ENCODE results near the gene LRP1B. TPM values are rescaled to one million over a fixed set of nuclear protein-coding genes. Genes with fewer than 3 reads are reported as not detected.

The LRP1B gene
- total RNA-seq, 4 donors from 2014 or later: 0.42 to 0.71 (median 0.65) TPM

DNA sequence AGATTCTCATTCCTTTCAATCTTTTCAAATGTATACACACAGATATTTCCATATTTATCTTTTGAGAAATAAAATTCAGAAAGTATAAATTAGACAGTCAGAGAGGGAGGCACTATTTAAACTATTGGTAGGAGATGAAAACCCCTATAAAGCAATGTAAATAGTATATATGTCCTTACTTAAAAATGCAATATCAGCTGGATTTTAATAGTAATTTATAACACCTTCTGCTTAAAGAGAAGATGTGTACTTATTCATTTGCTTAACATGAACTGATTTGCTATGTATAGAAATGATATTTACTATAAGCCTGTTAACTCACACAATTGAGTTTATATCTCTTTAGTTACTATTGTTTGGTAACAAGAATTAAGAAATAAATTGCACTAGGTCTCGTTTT, 163.3 kb downstream of the LRP1B start:
- no peak for DNase-seq (ENCODE audit: extremely low spot score)
- no peaks in the 10 kb centered on the region for H3K27me3 ChIP-seq
- no peak overlapping the region for H3K4me3 ChIP-seq
- no peaks in the 10 kb centered on the region for H3K36me3 ChIP-seq
- intact Hi-C loops (cut with DNase I): no loop called here
- H3K9me3 ChIP-seq: no peaks in the 10 kb centered on the region
- H3K27ac ChIP-seq (replicated peaks in 1 of 4): no peak overlapping the region
- TF ChIP-seq, protein P1, sequence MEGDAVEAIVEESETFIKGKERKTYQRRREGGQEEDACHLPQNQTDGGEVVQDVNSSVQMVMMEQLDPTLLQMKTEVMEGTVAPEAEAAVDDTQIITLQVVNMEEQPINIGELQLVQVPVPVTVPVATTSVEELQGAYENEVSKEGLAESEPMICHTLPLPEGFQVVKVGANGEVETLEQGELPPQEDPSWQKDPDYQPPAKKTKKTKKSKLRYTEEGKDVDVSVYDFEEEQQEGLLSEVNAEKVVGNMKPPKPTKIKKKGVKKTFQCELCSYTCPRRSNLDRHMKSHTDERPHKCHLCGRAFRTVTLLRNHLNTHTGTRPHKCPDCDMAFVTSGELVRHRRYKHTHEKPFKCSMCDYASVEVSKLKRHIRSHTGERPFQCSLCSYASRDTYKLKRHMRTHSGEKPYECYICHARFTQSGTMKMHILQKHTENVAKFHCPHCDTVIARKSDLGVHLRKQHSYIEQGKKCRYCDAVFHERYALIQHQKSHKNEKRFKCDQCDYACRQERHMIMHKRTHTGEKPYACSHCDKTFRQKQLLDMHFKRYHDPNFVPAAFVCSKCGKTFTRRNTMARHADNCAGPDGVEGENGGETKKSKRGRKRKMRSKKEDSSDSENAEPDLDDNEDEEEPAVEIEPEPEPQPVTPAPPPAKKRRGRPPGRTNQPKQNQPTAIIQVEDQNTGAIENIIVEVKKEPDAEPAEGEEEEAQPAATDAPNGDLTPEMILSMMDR (IDR thresholded peaks at IDR 0.05): no peak
- TF ChIP-seq EP300 (IDR thresholded peaks at IDR 0.05) (no peak), POLR2A (IDR thresholded peaks at IDR 0.05; ENCODE audit: low read depth) (no peak), POLR2AphosphoS5 (IDR thresholded peaks at IDR 0.05) (no peak)
- H3K4me1 ChIP-seq: no peaks in the 10 kb centered on the region
- 81% methylated on average over 1 of the region's 1 CpG for WGBS

DNA sequence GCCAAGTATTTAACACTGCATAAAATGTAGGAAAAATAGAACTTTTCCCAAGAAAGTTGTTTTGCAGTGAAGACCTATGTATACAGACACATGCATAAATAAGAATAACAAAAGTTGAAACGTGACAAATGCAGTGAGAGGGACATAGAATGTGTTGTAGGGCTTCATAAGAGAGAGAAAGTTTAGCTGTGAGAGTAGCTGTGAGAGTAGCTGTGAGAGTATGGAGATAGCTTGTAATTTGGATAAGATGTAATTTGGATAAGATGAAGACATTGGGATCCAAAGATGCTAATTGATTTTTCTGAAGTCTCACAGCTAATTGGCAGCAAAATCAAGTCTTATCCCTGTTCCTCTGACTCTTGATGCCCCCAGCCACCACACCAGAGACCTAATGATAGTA, 170.9 kb downstream of the LRP1B start:
- H3K36me3 ChIP-seq: no peaks in the 10 kb centered on the region
- intact Hi-C loops (cut with DNase I): no loop called here
- no peaks in the 10 kb centered on the region for H3K27me3 ChIP-seq
- no peak overlapping the region for H3K4me3 ChIP-seq
- no peaks in the 10 kb centered on the region for H3K4me1 ChIP-seq
- no peaks in the 10 kb centered on the region for H3K9me3 ChIP-seq
- TF ChIP-seq, protein P1 (IDR thresholded peaks at IDR 0.05): no peak
- TF ChIP-seq POLR2A (IDR thresholded peaks at IDR 0.05; ENCODE audit: low read depth) (no peak), EP300 (IDR thresholded peaks at IDR 0.05) (no peak), POLR2AphosphoS5 (IDR thresholded peaks at IDR 0.05) (no peak)
- DNase-seq (ENCODE audit: extremely low spot score): no peak
- no peak overlapping the region for H3K27ac ChIP-seq (replicated peaks in 1 of 4)
- WGBS: 50% methylated on average over 1 of the region's 1 CpG

DNA sequence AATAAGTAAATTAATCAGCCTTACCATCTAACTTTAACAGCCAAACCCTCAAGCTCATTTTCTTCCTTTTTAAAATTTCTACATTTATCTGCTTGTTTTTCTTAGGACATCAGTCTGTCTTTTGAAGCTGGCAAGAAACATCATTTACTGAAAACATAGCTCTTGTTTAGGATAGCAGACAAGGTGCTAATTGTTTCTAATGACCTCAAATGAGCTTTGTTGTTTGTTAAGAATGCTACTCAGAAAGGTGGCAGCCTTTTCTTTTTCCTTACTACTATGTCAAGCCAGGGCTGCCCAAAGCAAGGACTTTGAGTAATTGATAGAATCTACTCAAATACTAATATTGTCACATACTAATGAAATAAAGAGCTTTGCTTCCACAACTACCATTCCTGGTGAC, 171.8 kb downstream of the LRP1B start:
- DNase-seq (ENCODE audit: extremely low spot score): no peak
- Histone ChIP-seq H3K27ac (replicated peaks in 1 of 4) (no peak overlapping the region), H3K36me3 (no peaks in the 10 kb centered on the region), H3K4me3 (no peak overlapping the region), H3K4me1 (no peaks in the 10 kb centered on the region), H3K27me3 (no peaks in the 10 kb centered on the region), H3K9me3 (no peaks in the 10 kb centered on the region)
- TF ChIP-seq EP300 (IDR thresholded peaks at IDR 0.05): no peak
- TF ChIP-seq POLR2AphosphoS5 (IDR thresholded peaks at IDR 0.05): no peak
- TF ChIP-seq, protein P1 (IDR thresholded peaks at IDR 0.05): no peak
- TF ChIP-seq POLR2A (IDR thresholded peaks at IDR 0.05; ENCODE audit: low read depth): no peak
- intact Hi-C loops (cut with DNase I): no loop called here

DNA sequence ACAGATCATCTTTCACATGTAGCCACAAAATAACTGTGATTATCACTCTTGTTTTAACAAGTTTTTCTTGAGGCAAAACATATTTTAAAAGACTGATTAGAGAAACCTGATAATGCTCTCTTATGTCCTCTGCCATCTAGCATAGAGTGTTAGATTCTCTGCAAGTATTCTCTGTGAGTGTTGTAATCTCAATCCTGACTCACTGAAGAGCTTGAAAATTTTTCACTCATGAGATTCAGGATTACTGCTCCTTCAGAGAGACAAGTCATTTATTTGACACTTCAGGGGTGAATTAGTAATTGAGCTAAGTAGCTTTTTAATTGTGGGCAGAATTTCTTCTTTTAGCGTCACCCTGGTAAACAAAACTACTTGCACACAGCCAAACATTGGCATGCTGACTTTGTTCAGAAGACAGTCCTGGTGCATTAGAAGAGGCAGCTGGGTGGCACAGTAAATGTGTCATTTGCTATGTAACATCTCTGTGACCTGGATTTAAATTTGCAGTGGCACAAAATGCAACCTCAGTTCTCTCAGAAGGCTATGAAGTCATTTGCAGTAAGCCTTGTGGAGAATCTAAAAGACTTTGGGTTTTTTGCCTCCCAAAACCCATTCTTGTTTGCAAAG, 172.9 kb downstream of the LRP1B start:
- 8% methylated on average over 1 of the region's 1 CpG for WGBS
- Histone ChIP-seq H3K4me1 (no peaks in the 10 kb centered on the region), H3K4me3 (no peak overlapping the region), H3K36me3 (no peaks in the 10 kb centered on the region), H3K9me3 (no peaks in the 10 kb centered on the region), H3K27ac (replicated peaks in 1 of 4) (no peak overlapping the region), H3K27me3 (no peaks in the 10 kb centered on the region)
- TF ChIP-seq POLR2AphosphoS5 (IDR thresholded peaks at IDR 0.05) (no peak), POLR2A (IDR thresholded peaks at IDR 0.05; ENCODE audit: low read depth) (no peak), EP300 (IDR thresholded peaks at IDR 0.05) (no peak)
- TF ChIP-seq, protein P1 (IDR thresholded peaks at IDR 0.05): no peak
- intact Hi-C loops (cut with DNase I): no loop called here
- no peak for DNase-seq (ENCODE audit: extremely low spot score)

DNA sequence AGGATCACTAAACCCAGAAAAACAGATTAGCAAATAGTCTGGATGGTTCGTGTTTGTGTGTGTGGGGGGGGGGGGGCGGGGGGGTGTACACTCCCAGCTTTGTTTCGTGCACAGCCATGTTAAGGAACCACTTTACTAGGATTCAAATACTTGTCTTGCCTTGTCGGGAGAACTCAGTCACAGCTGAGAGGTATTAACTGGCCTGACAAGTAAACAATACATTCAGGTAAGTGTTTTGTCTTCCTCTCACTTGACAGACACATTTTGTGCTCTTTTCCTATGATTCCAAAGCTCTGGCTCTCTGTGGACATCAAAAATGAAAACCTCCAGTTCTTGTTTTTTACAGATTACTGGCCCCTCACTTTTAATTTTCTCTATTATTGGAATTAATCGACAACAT, 173.5 kb downstream of the LRP1B start:
- intact Hi-C loops (cut with DNase I): no loop called here
- DNase-seq (ENCODE audit: extremely low spot score): no peak
- Histone ChIP-seq H3K27me3 (no peaks in the 10 kb centered on the region), H3K36me3 (no peaks in the 10 kb centered on the region), H3K27ac (replicated peaks in 1 of 4) (no peak overlapping the region), H3K4me3 (no peak overlapping the region), H3K9me3 (no peaks in the 10 kb centered on the region), H3K4me1 (no peaks in the 10 kb centered on the region)
- WGBS: 54% methylated on average over 5 of the region's 5 CpGs
- TF ChIP-seq EP300 (IDR thresholded peaks at IDR 0.05): no peak
- no peak for TF ChIP-seq POLR2AphosphoS5 (IDR thresholded peaks at IDR 0.05)
- TF ChIP-seq, protein P1 (IDR thresholded peaks at IDR 0.05): no peak
- no peak for TF ChIP-seq POLR2A (IDR thresholded peaks at IDR 0.05; ENCODE audit: low read depth)

Measured in esophagus muscularis mucosa (tissue), 4 donors.